ENCODE measurements around the gene WRAP53.
A peak's percentile ranks its signal among the peaks of the same experiment; 100 is the strongest.

Gene WRAP53

DNA sequence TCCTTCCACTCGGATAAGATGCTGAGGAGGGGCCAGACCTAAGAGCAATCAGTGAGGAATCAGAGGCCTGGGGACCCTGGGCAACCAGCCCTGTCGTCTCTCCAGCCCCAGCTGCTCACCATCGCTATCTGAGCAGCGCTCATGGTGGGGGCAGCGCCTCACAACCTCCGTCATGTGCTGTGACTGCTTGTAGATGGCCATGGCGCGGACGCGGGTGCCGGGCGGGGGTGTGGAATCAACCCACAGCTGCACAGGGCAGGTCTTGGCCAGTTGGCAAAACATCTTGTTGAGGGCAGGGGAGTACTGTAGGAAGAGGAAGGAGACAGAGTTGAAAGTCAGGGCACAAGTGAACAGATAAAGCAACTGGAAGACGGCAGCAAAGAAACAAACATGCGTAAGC lies 13.3 kb upstream of the WRAP53 start:
- H3K4me1 Mint-ChIP-seq = no peaks in the 10 kb centered on the region
- TF ChIP-seq, protein P1, sequence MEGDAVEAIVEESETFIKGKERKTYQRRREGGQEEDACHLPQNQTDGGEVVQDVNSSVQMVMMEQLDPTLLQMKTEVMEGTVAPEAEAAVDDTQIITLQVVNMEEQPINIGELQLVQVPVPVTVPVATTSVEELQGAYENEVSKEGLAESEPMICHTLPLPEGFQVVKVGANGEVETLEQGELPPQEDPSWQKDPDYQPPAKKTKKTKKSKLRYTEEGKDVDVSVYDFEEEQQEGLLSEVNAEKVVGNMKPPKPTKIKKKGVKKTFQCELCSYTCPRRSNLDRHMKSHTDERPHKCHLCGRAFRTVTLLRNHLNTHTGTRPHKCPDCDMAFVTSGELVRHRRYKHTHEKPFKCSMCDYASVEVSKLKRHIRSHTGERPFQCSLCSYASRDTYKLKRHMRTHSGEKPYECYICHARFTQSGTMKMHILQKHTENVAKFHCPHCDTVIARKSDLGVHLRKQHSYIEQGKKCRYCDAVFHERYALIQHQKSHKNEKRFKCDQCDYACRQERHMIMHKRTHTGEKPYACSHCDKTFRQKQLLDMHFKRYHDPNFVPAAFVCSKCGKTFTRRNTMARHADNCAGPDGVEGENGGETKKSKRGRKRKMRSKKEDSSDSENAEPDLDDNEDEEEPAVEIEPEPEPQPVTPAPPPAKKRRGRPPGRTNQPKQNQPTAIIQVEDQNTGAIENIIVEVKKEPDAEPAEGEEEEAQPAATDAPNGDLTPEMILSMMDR (IDR thresholded peaks at IDR 0.05; ENCODE audit: unreplicated experiment in 3 of 3) = no peak
- no peak overlapping the region for H3K27ac Mint-ChIP-seq
- peaks cover 61% of the 10 kb centered on the region for H3K36me3 Mint-ChIP-seq (ENCODE audit: low read depth)
- H3K4me3 Mint-ChIP-seq = no peak overlapping the region
- peaks cover 3% of the 10 kb centered on the region for H3K9me3 Mint-ChIP-seq
- H3K27me3 Mint-ChIP-seq (ENCODE audit: low read depth) = no peaks in the 10 kb centered on the region

DNA sequence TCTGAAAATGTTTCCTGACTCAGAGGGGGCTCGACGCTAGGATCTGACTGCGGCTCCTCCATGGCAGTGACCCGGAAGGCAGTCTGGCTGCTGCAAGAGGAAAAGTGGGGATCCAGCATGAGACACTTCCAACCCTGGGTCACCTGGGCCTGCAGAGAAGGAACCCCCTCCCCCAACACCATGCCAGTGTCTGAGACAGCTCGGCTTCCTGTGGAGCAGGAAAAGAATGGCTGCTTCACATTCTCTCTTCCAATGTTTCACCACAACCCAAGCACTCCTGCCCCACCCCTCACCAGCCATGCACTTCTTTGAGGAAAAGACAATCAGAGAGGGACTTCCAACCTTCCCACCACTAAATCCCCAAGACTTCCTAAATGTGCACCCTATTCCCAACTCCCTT lies 11.7 kb upstream of the WRAP53 start:
- Mint-ChIP-seq H3K4me1 (no peaks in the 10 kb centered on the region), H3K36me3 (ENCODE audit: low read depth) (peaks cover 52% of the 10 kb centered on the region), H3K9me3 (peaks cover 3% of the 10 kb centered on the region), H3K27me3 (ENCODE audit: low read depth) (no peaks in the 10 kb centered on the region), H3K27ac (no peak overlapping the region), H3K4me3 (no peak overlapping the region)
- TF ChIP-seq, protein P1 (IDR thresholded peaks at IDR 0.05; ENCODE audit: unreplicated experiment in 3 of 3) = no peak

DNA sequence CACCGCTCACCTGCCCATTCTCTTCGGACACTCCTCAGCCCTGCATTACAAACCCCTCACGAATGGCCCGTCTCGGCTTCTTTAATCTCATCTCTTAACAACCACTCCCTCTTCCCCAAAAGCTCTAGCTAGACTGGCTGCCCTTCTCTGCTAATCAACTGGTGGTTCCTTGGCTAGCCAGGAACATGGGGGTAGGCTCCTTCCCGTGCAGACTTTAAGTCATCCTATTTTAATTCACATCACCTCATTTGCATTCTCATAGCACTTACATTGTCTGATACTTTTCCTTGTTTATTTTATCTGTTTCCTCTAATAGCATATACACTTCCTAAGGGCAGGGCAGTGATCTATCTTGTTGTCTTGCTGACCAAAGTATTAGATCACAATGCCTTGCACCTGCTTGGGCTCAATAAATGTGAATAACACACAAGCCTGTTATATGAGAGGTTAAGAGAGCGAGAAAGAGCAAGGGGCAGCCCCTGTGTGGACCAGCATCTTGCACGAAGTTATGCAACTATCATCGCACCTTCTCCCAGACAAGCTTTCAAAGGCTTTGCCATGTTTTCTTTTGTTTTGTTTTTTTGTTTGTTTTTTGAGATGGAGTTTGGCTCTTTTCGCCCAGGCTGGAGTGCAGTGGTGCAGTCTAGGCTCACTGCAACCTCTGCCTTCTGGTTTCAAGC lies 10.7 kb upstream of the WRAP53 start:
- H3K4me3 Mint-ChIP-seq = no peak overlapping the region
- peaks cover 3% of the 10 kb centered on the region for H3K9me3 Mint-ChIP-seq
- no peaks in the 10 kb centered on the region for H3K4me1 Mint-ChIP-seq
- TF ChIP-seq, protein P1 (IDR thresholded peaks at IDR 0.05; ENCODE audit: unreplicated experiment in 3 of 3) = no peak
- no peak overlapping the region for H3K27ac Mint-ChIP-seq
- H3K27me3 Mint-ChIP-seq (ENCODE audit: low read depth) = no peaks in the 10 kb centered on the region
- H3K36me3 Mint-ChIP-seq (ENCODE audit: low read depth) = peaks cover 46% of the 10 kb centered on the region

DNA sequence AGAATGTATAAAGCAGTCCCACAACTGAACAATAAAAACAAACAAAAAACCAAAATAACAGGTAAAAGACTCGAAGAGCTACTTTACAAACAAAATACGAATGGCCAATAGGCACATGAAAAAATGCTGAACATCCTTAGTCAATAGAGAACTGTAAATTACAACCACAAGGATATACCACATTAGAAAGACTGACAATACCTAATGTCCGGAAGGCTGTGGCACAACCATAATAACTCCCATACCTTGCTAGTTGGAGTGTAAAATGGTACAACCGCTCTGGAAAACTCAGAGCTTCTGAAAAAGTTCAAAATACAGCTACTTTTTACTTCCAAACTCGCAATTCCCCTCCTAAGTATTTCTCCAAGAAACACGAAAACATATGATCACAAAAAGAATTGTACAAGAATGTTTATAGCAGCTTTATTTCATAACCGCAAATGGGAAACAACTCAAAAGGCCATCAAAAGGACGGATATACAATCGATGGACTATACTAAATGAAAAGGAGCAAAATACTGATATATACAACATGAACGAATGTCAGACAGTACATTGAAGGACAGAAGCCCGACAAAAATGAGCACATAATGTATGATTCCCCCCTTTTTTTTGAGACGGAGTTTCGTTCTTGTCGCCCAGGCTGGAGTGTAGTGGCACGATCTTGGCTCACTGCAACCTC lies 3.3 kb upstream of the WRAP53 start:
- peak overlapping the region; percentile 93 to 98 (median 98) for H3K4me3 Mint-ChIP-seq
- H3K4me1 Mint-ChIP-seq = peaks cover 22% of the 10 kb centered on the region
- no peaks in the 10 kb centered on the region for H3K27me3 Mint-ChIP-seq (ENCODE audit: low read depth)
- H3K27ac Mint-ChIP-seq = peak overlapping the region; percentile 100
- H3K9me3 Mint-ChIP-seq = no peaks in the 10 kb centered on the region
- TF ChIP-seq, protein P1 (IDR thresholded peaks at IDR 0.05; ENCODE audit: unreplicated experiment in 3 of 3) = no peak
- H3K36me3 Mint-ChIP-seq (ENCODE audit: low read depth) = peaks cover under 1% of the 10 kb centered on the region

DNA sequence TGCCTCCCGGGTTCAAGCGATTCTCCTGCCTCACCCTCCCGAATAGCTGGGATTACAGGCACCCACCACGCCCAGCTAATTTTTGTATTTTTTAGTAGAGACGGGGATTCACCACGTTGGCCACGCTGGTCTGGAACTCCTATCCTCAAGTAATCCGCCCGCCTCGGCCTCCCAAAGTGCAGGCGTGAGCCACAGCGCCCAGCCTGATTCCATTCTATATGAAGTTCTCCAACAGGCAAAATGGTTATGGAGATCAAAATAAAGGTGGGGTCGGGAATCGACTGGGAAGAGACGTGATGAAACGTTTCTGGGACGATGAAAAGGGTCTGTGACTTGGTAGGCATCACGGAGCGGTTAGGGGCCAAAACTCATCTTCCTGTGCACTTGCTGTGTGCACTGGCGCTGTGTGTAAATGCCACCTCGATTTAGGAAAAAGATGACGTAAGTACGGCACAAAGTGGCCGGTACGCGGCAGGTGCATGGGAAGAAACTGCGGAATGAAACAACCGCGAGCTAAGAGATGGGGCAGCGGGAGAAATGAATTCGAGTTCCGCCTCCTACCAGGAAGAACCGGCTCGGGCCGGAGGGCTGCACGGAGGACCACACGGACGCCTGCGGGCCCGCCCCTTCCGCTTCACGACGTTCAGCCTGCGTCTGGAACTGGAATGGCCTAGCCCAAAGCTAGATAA lies 2.6 kb upstream of the WRAP53 start:
- Mint-ChIP-seq H3K9me3 (no peaks in the 10 kb centered on the region), H3K4me1 (peaks cover 22% of the 10 kb centered on the region)

More for the DNA sequence above, 2.6 kb upstream of the WRAP53 start:
- Mint-ChIP-seq H3K4me3 (peak overlapping the region; percentile 93 to 98 (median 98)), H3K27ac (peak overlapping the region; percentile 100), H3K27me3 (ENCODE audit: low read depth) (no peaks in the 10 kb centered on the region), H3K36me3 (ENCODE audit: low read depth) (peaks cover 5% of the 10 kb centered on the region)
- TF ChIP-seq, protein P1 (IDR thresholded peaks at IDR 0.05; ENCODE audit: unreplicated experiment in 3 of 3) = no peak
